NOMO-1 treated with dmso at 0.1 percent for 144 hours (cell line): Measurements from ENCODE around the gene DAB2.
A peak's percentile ranks its signal among the peaks of the same experiment; 100 is the strongest.

Source experiments
- DNase-seq: peaks from one replicate; lab custom pipeline; 2025; ENCODE audit not compliant: unreplicated experiment; lab: John Stamatoyannopoulos, UW

The DAB2 gene

GRCh38 chr5:39448506-39449128 lies 23.8 kb upstream of the DAB2 start:
- DNase-seq, result no peak

GRCh38 chr5:39447968-39448367 lies 23.2 kb upstream of the DAB2 start:
- DNase-seq, result no peak

- DNase-seq, result no peak
These were observed 22.3 kb upstream of the DAB2 start for GRCh38 chr5:39447059-39447458.

- no peak for DNase-seq
These were observed 21.5 kb upstream of the DAB2 start for GRCh38 chr5:39446231-39446630.

GRCh38 chr5:39443911-39444310 lies 19.1 kb upstream of the DAB2 start:
- no peak for DNase-seq

GRCh38 chr5:39442991-39443390 lies 18.2 kb upstream of the DAB2 start:
- DNase-seq, result no peak

GRCh38 chr5:39441838-39442237 lies 17.1 kb upstream of the DAB2 start:
- DNase-seq, result no peak

GRCh38 chr5:39440958-39441624 lies 16.3 kb upstream of the DAB2 start:
- DNase-seq, result no peak

- DNase-seq, result no peak
These were observed 15.6 kb upstream of the DAB2 start for GRCh38 chr5:39440192-39440957.

- no peak for DNase-seq
These were observed 14.9 kb upstream of the DAB2 start for GRCh38 chr5:39439582-39440162.

GRCh38 chr5:39437467-39437866 lies 12.7 kb upstream of the DAB2 start:
- DNase-seq, result no peak

GRCh38 chr5:39433848-39434247 lies 9.1 kb upstream of the DAB2 start:
- no peak for DNase-seq

- peak; percentile 50 for DNase-seq
These were observed 8.1 kb upstream of the DAB2 start for GRCh38 chr5:39432696-39433530.

GRCh38 chr5:39430461-39430860 lies 5.7 kb upstream of the DAB2 start:
- no peak for DNase-seq

- DNase-seq, result no peak
These were observed 3.9 kb upstream of the DAB2 start for GRCh38 chr5:39428640-39429039.

- DNase-seq, result no peak
These were observed 2.9 kb upstream of the DAB2 start for GRCh38 chr5:39427633-39428032.

GRCh38 chr5:39427229-39427628 lies 2.4 kb upstream of the DAB2 start:
- DNase-seq, result no peak

- no peak for DNase-seq
These were observed 1.9 kb upstream of the DAB2 start for GRCh38 chr5:39426746-39427105.

- DNase-seq, result no peak
These were observed 1.4 kb upstream of the DAB2 start for GRCh38 chr5:39426051-39426745.

- no peak for DNase-seq
These were observed 1.4 kb downstream of the DAB2 start for GRCh38 chr5:39423331-39423751.
